ENCODE results near the gene ERF. TPM values are rescaled to one million over a fixed set of nuclear protein-coding genes. Genes with fewer than 3 reads are reported as not detected.

ERF gene
- total RNA-seq, 2 donors from 2014 or later: 46.6 to 49.8 TPM

DNA sequence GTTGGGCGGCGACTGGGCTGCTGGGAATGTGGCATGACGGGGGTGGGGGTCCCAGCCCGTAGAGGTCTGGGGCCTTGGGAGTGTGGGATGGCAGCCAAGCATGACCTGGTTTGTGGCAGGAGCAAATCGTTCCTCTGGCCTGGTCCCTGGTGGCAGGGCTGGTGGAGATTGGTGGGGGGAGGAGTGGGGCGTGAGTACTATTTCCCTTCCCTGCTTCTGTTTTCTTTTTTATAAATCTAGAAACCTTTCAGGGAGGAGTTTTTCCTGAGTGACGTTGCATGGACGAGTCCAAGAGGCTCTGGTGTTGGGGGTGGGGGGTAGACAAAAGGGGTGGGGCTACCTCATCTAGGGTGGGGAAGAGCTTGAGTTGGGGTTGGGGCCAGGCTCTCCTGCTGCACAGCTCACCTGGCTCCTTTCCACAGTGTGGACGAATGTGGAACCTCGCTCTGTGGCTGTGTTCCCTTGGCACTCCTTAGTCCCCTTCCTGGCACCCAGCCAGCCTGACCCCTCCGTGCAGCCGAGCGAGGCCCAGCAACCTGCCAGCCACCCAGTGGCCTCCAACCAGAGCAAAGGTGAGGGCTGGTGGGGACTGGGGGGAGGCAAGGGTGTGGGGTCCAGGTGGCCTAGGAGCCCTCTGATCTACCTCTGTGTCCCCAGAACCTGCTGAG lies 31.6 kb upstream of the ERF start:
- H3K9me3 ChIP-seq: no peaks in the 10 kb centered on the region
- peak overlapping the region; percentile 57 to 73 for H3K27ac ChIP-seq
- no peaks in the 10 kb centered on the region for H3K27me3 ChIP-seq (replicated peaks; ENCODE audit: insufficient read depth)
- H3K4me3 ChIP-seq: peak overlapping the region; percentile 74
- DNase-seq (ENCODE audit: low spot score): no peak
- TF ChIP-seq, protein P1, sequence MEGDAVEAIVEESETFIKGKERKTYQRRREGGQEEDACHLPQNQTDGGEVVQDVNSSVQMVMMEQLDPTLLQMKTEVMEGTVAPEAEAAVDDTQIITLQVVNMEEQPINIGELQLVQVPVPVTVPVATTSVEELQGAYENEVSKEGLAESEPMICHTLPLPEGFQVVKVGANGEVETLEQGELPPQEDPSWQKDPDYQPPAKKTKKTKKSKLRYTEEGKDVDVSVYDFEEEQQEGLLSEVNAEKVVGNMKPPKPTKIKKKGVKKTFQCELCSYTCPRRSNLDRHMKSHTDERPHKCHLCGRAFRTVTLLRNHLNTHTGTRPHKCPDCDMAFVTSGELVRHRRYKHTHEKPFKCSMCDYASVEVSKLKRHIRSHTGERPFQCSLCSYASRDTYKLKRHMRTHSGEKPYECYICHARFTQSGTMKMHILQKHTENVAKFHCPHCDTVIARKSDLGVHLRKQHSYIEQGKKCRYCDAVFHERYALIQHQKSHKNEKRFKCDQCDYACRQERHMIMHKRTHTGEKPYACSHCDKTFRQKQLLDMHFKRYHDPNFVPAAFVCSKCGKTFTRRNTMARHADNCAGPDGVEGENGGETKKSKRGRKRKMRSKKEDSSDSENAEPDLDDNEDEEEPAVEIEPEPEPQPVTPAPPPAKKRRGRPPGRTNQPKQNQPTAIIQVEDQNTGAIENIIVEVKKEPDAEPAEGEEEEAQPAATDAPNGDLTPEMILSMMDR (IDR thresholded peaks at IDR 0.05): no peak
- H3K4me1 ChIP-seq (ENCODE audit: control insufficient read depth in 1 of 2, low read depth in 2 of 2): peaks cover 27 to 45% of the 10 kb centered on the region in 2 donors
- ATAC-seq (ENCODE audit: insufficient number of reproducible peaks, low FRiP score, low read depth): no peak
- peaks cover 44% of the 10 kb centered on the region for H3K36me3 ChIP-seq

DNA sequence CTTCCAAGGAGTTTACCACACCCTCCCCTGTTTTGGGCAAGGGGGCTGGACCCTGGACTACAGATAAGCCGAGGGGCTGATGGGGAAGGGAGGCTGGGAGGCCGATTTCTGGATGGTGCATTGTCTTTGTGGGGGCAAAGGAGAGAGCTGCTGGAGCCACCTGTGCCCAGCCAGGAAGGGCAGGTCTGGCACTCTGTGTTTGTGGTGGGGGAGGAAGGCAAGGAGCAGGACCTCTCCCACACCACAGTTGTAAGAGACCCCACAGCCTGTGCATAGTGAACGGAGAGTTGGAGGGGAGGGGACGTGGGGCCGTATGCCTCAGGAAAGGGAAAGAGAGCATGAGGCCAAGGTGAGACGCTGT lies 31.0 kb upstream of the ERF start:
- DNase-seq (ENCODE audit: low spot score) (no peak), ATAC-seq (ENCODE audit: insufficient number of reproducible peaks, low FRiP score, low read depth) (no peak)
- Histone ChIP-seq H3K9me3 (no peaks in the 10 kb centered on the region), H3K27me3 (replicated peaks; ENCODE audit: insufficient read depth) (no peaks in the 10 kb centered on the region), H3K4me1 (ENCODE audit: control insufficient read depth in 1 of 2, low read depth in 2 of 2) (peaks cover 31 to 49% of the 10 kb centered on the region in 2 donors), H3K4me3 (peak overlapping the region; percentile 74), H3K36me3 (peaks cover 39% of the 10 kb centered on the region), H3K27ac (peak overlapping the region; percentile 57 to 73)
- TF ChIP-seq, protein P1 (IDR thresholded peaks at IDR 0.05): no peak

DNA sequence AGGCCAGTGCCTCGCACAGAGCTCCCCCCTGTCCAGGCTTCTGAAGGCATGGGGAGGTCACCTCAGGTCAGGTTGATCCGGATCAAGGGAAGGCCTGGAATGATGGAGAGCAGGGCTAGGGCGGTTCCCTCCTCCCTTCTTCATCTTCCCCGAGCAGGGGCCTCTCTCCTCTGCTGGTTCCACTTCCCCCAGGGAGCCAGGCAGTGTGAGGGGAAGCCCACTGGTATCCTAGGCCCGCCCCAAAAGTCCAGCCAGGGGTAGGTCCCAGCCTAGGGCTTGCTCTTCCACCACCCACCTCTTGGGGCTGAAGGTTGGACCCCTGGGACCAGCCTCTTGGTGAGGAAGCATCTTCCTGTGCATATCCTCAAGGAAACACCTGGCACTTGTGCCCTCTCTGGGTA lies 30.6 kb upstream of the ERF start:
- no peak for DNase-seq (ENCODE audit: low spot score)
- Histone ChIP-seq H3K27ac (peak overlapping the region; percentile 57 to 73), H3K4me3 (peak overlapping the region; percentile 74), H3K4me1 (ENCODE audit: control insufficient read depth in 1 of 2, low read depth in 2 of 2) (peaks cover 31 to 49% of the 10 kb centered on the region in 2 donors), H3K9me3 (no peaks in the 10 kb centered on the region), H3K27me3 (replicated peaks; ENCODE audit: insufficient read depth) (no peaks in the 10 kb centered on the region), H3K36me3 (peaks cover 34% of the 10 kb centered on the region)
- no peak for ATAC-seq (ENCODE audit: insufficient number of reproducible peaks, low FRiP score, low read depth)
- TF ChIP-seq, protein P1 (IDR thresholded peaks at IDR 0.05): no peak

DNA sequence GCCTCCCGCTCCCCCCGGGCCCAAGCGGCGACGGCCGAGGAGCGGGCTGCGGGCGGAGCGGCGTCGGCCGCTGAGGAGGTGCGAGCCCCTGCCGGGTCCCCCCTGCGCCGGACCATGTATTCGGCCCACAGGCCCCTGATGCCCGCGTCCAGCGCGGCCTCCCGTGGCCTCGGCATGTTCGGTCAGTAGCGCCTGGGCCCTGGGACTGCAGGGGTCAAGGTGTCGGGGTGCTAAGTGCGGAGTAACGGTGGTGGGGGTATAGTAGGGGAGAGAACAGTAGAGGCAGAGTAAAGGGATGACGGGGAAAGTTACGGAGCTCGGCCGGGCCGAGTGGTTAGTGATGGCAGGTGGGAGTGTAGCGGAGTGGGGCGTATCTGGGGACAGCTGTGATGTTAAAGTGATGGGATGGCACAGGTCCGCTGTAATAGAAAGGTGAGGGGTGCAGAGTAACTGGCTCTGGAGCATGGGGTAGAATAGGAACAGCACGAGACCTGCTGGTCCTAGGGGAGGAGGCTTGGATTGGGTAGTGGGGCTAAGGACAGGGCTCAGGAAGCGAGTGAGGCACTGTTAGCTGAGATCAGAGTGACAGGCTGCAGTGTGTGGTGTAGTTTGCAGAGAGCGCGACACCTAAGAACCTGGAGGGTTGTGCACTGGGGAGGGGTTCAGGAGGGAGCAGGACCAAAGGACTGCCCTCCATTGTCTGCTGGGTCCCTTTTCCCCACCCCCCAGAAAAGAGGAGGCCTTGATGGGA lies 29.8 kb upstream of the ERF start:
- peak overlapping the region; percentile 74 for H3K4me3 ChIP-seq
- TF ChIP-seq, protein P1 (IDR thresholded peaks at IDR 0.05): no peak
- H3K27ac ChIP-seq: peak overlapping the region; percentile 57 to 73
- ATAC-seq (ENCODE audit: insufficient number of reproducible peaks, low FRiP score, low read depth) (no peak), DNase-seq (ENCODE audit: low spot score) (no peak)
- H3K27me3 ChIP-seq (replicated peaks; ENCODE audit: insufficient read depth): no peaks in the 10 kb centered on the region
- H3K4me1 ChIP-seq (ENCODE audit: control insufficient read depth in 1 of 2, low read depth in 2 of 2): peaks cover 31 to 49% of the 10 kb centered on the region in 2 donors
- peaks cover 27% of the 10 kb centered on the region for H3K36me3 ChIP-seq
- H3K9me3 ChIP-seq: no peaks in the 10 kb centered on the region

DNA sequence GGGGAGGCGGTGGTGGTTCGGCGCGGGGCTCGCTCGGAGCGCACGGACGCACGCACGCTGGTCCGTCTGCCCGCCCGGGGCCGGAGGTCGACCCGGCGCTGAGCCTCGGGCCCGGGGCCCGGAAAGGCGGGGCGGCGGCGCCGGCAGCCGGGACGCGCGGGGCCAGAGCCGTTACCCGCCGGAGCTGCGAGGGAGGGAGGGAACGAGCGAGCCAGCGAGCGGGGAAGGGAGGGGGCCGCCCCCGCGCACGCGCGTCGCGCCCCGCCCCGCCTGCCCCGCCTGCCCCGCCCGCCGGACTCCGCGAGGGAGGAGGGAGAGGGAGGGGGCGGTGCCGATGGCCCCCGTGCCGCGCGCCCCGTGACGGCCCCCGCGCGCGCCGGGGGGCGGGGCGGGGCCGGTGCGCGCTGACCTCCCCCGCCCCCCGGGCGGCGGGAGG lies 29.2 kb upstream of the ERF start:
- Histone ChIP-seq H3K36me3 (peaks cover 20% of the 10 kb centered on the region), H3K4me3 (peak overlapping the region; percentile 70), H3K27me3 (replicated peaks; ENCODE audit: insufficient read depth) (no peaks in the 10 kb centered on the region), H3K9me3 (no peaks in the 10 kb centered on the region), H3K4me1 (ENCODE audit: control insufficient read depth in 1 of 2, low read depth in 2 of 2) (peaks cover 36 to 56% of the 10 kb centered on the region in 2 donors), H3K27ac (peak overlapping the region in 1 of 2 donors; percentile 72)
- DNase-seq (ENCODE audit: low spot score): no peak
- ATAC-seq (ENCODE audit: insufficient number of reproducible peaks, low FRiP score, low read depth): peak; percentile 6
- TF ChIP-seq, protein P1 (IDR thresholded peaks at IDR 0.05): no peak
